Measurements from ENCODE around the gene MFGE8.
A peak's percentile ranks its signal among the peaks of the same experiment; 100 is the strongest.

MFGE8 gene

DNA sequence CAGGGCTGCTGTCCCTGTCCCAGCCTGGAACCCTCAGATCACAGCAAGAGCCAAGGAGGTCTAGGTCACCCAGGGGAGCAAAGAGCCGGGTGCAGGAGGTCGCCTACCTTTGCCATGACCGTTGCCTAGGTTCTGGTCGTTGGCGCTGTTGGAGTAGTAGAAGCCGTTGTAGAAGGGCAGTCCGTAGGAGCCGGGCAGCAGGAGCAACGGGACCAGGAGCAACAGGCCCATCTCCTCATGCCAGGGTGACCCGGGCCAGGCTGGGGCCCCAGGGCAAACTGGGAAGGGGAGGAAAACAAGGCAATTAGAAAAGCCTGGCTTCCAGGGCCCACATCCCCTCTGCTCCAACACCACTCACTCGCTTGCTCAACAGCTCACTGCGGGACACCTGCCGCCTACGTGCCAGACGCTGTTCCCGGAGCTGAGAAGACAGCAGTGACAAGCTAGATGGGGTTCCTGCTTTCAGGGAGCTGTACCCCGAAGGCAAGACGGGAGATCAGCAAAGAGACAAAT is 26.1 kb downstream of the MFGE8 start:
- in situ Hi-C loops (cut with MboI; ENCODE audit: low sequenced_read_pairs) = no loop called here
- Histone ChIP-seq H3K27me3 (ENCODE audit: low read depth) (no peaks in the 10 kb centered on the region), H3K4me3 (no peak overlapping the region), H3K36me3 (replicated peaks) (peaks cover 19% of the 10 kb centered on the region), H3K4me1 (no peaks in the 10 kb centered on the region), H3K9me3 (peaks cover 2% of the 10 kb centered on the region; the same call in 1 of the 2 replicates)
- DNase-seq (ENCODE audit: low spot score in 2 of 2) = no peak

- in situ Hi-C loops (cut with MboI; ENCODE audit: low sequenced_read_pairs) = no loop called here
- DNase-seq (ENCODE audit: low spot score in 2 of 2) = no peak
- no peak overlapping the region for H3K4me3 ChIP-seq
- no peaks in the 10 kb centered on the region for H3K4me1 ChIP-seq
- H3K9me3 ChIP-seq = peaks cover 2% of the 10 kb centered on the region; the same call in 1 of the 2 replicates
- H3K36me3 ChIP-seq (replicated peaks) = peaks cover 28% of the 10 kb centered on the region
- H3K27me3 ChIP-seq (ENCODE audit: low read depth) = no peaks in the 10 kb centered on the region
These were observed 30.4 kb downstream of the MFGE8 start for GRCh38 chr15:88882785-88883184.

DNA sequence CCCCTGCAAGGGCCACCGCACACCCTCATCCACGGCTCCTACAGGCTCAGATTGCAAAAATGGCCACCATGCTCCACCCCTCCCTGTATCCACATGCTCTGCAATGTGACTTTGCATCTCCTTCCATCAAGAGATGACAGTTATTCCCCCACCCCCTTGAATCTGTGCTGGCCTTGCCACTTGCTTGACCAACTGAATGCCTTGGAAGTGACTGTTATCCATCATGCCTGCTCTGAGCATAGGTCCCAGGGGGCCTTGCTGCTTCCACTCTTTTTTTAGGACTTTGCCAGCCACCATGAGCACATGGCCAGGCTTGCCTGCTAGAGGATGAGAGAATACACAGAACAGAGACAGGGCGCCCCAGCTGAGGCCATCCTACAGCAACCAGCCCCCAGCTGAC is 31.4 kb downstream of the MFGE8 start:
- H3K4me1 ChIP-seq = no peaks in the 10 kb centered on the region
- peaks cover 2% of the 10 kb centered on the region; the same call in 1 of the 2 replicates for H3K9me3 ChIP-seq
- peaks cover 28% of the 10 kb centered on the region for H3K36me3 ChIP-seq (replicated peaks)
- H3K27me3 ChIP-seq (ENCODE audit: low read depth) = no peaks in the 10 kb centered on the region
- DNase-seq (ENCODE audit: low spot score in 2 of 2) = no peak
- in situ Hi-C loops (cut with MboI; ENCODE audit: low sequenced_read_pairs) = no loop called here
- H3K4me3 ChIP-seq = no peak overlapping the region

DNA sequence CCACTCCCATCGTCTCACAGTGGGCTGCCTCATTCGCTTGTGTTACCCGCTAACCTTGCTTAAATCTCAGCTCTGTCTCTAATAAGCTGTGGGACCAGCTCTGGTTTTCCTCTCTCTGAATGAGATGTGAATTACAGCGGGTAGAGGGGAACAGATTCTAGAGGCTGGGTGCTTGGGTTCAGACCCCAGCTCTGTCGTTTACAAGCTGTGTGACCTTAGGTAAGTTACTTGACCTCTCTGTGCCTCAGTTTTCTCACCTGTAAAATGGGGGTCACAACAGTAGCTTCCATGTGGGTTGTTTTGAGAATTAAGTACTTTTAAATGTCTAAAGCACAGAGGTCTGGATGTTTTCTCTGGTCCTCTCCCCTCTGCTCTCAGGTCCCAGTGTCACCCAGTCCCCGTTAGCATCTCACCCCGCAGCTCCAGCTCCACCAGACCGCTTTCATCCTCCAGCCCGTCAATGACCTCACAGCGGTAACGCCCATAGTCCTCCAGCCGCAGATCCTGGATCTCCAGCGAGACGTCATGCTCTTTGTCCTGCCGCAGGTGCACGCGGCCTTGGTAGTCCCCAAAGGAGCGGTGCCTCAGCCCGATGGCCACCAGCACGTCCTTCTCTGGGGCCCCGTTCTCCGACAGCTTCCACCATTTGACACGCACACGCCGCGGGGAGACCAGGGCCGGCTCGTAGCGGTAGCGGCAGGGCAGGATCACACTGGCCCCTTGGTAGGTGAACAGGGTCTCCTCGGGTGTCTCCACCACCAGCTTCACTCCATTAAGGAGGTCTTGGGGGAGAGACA is 32.0 kb downstream of the MFGE8 start:
- Histone ChIP-seq H3K36me3 (replicated peaks) (peaks cover 28% of the 10 kb centered on the region), H3K4me1 (no peaks in the 10 kb centered on the region), H3K27me3 (ENCODE audit: low read depth) (no peaks in the 10 kb centered on the region), H3K9me3 (peaks cover 2% of the 10 kb centered on the region; the same call in 1 of the 2 replicates), H3K4me3 (no peak overlapping the region)
- in situ Hi-C loops (cut with MboI; ENCODE audit: low sequenced_read_pairs) = no loop called here
- DNase-seq (ENCODE audit: low spot score in 2 of 2) = no peak

DNA sequence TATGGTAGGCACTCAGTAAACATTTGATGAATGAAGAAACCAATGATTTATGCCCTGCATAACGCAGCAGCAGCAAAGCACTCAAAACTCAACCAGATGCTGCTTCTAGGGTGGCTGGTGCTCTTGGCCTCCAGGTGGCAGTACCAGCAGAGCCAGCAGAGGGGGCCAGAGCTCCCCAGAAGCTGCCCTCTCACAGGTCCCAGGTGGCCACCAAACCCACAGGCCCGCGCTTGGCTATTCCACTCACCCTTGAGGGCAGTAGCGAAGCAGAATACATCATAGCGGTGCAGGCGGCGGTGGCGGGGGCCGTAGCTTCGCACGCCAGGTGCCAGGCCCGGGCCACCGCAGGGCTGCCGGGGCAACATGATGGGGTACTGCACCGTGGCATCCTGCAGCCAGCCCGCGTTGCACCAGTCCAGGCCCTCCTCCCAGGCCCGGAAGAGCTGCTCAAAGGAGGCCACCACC is 34.4 kb downstream of the MFGE8 start:
- H3K4me1 ChIP-seq = no peaks in the 10 kb centered on the region
- DNase-seq (ENCODE audit: low spot score in 2 of 2) = peak; percentile 60 to 86
- peaks cover 24% of the 10 kb centered on the region for H3K36me3 ChIP-seq (replicated peaks)
- no peak overlapping the region for H3K4me3 ChIP-seq
- H3K27me3 ChIP-seq (ENCODE audit: low read depth) = no peaks in the 10 kb centered on the region
- in situ Hi-C loops (cut with MboI; ENCODE audit: low sequenced_read_pairs) = no loop called here
- H3K9me3 ChIP-seq = peaks cover 2% of the 10 kb centered on the region; the same call in 1 of the 2 replicates

GRCh38 chr15:88877906-88878305 is 35.3 kb downstream of the MFGE8 start:
- Histone ChIP-seq H3K4me1 (no peaks in the 10 kb centered on the region), H3K27me3 (ENCODE audit: low read depth) (no peaks in the 10 kb centered on the region), H3K9me3 (no peaks in the 10 kb centered on the region), H3K36me3 (replicated peaks) (peaks cover 17% of the 10 kb centered on the region), H3K4me3 (no peak overlapping the region)
- in situ Hi-C loops (cut with MboI; ENCODE audit: low sequenced_read_pairs) = no loop called here
- no peak for DNase-seq (ENCODE audit: low spot score in 2 of 2)

GRCh38 chr15:88877415-88877814 is 35.8 kb downstream of the MFGE8 start:
- H3K4me3 ChIP-seq = no peak overlapping the region
- no peaks in the 10 kb centered on the region for H3K4me1 ChIP-seq
- in situ Hi-C loops (cut with MboI; ENCODE audit: low sequenced_read_pairs) = no loop called here

GRCh38 chr15:88876573-88876972 is 36.6 kb downstream of the MFGE8 start:
- H3K27me3 ChIP-seq (ENCODE audit: low read depth) = no peaks in the 10 kb centered on the region
- no peak for DNase-seq (ENCODE audit: low spot score in 2 of 2)
- in situ Hi-C loops (cut with MboI; ENCODE audit: low sequenced_read_pairs) = no loop called here

More at GRCh38 chr15:88877415-88877814, 35.8 kb downstream of the MFGE8 start:
- Histone ChIP-seq H3K27me3 (ENCODE audit: low read depth) (no peaks in the 10 kb centered on the region), H3K36me3 (replicated peaks) (peaks cover 16% of the 10 kb centered on the region), H3K9me3 (no peaks in the 10 kb centered on the region)
- no peak for DNase-seq (ENCODE audit: low spot score in 2 of 2)

GRCh38 chr15:88874684-88875083 is 38.5 kb downstream of the MFGE8 start:
- no peaks in the 10 kb centered on the region for H3K4me1 ChIP-seq
- H3K27me3 ChIP-seq (ENCODE audit: low read depth) = no peaks in the 10 kb centered on the region
- H3K4me3 ChIP-seq = no peak overlapping the region
- H3K9me3 ChIP-seq = peaks cover 7% of the 10 kb centered on the region; the same call in 1 of the 2 replicates
- peaks cover 7% of the 10 kb centered on the region for H3K36me3 ChIP-seq (replicated peaks)
- no peak for DNase-seq (ENCODE audit: low spot score in 2 of 2)
- in situ Hi-C loops (cut with MboI; ENCODE audit: low sequenced_read_pairs) = no loop called here

More at GRCh38 chr15:88876573-88876972, 36.6 kb downstream of the MFGE8 start:
- peaks cover 16% of the 10 kb centered on the region for H3K36me3 ChIP-seq (replicated peaks)
- H3K4me3 ChIP-seq = no peak overlapping the region
- H3K4me1 ChIP-seq = no peaks in the 10 kb centered on the region
- H3K9me3 ChIP-seq = no peaks in the 10 kb centered on the region

- no peak overlapping the region for H3K4me3 ChIP-seq
- H3K36me3 ChIP-seq (replicated peaks) = peaks cover 5% of the 10 kb centered on the region
- in situ Hi-C loops (cut with MboI; ENCODE audit: low sequenced_read_pairs) = no loop called here
- H3K9me3 ChIP-seq = peaks cover 7% of the 10 kb centered on the region; the same call in 1 of the 2 replicates
- no peaks in the 10 kb centered on the region for H3K27me3 ChIP-seq (ENCODE audit: low read depth)
- H3K4me1 ChIP-seq = no peaks in the 10 kb centered on the region
- no peak for DNase-seq (ENCODE audit: low spot score in 2 of 2)
These were observed 38.9 kb downstream of the MFGE8 start for GRCh38 chr15:88874275-88874674.

GRCh38 chr15:88873786-88874185 is 39.4 kb downstream of the MFGE8 start:
- Histone ChIP-seq H3K9me3 (peaks cover 7% of the 10 kb centered on the region; the same call in 1 of the 2 replicates), H3K4me3 (no peak overlapping the region), H3K27me3 (ENCODE audit: low read depth) (no peaks in the 10 kb centered on the region), H3K4me1 (no peaks in the 10 kb centered on the region), H3K36me3 (replicated peaks) (peaks cover under 1% of the 10 kb centered on the region; the same call in 1 of the 2 replicates)
- DNase-seq (ENCODE audit: low spot score in 2 of 2) = no peak
- in situ Hi-C loops (cut with MboI; ENCODE audit: low sequenced_read_pairs) = no loop called here

GRCh38 chr15:88872706-88873105 is 40.5 kb downstream of the MFGE8 start:
- no peaks in the 10 kb centered on the region for H3K4me1 ChIP-seq
- in situ Hi-C loops (cut with MboI; ENCODE audit: low sequenced_read_pairs) = no loop called here

DNA sequence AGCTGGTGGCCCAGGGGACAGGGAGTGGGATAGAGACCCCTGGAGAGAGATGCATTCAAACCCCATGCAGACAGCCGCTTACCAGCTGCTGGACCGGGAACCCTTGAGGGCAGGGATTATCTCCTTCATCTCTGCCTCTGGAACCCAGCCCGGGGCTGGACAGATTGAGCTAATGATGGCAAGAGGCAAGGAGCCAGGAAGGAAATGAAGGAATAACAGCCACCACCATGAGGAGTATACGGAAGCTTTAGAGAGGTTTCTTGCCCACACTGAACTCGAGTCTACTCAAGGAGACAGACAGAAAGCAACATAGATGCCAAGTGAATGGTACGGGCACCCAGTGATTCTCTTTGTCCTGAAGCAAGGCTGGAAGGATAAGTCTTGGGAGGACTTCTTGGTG is 41.1 kb downstream of the MFGE8 start:
- no peak for DNase-seq (ENCODE audit: low spot score in 2 of 2)
- H3K9me3 ChIP-seq = peaks cover 7% of the 10 kb centered on the region; the same call in 1 of the 2 replicates
- H3K4me1 ChIP-seq = no peaks in the 10 kb centered on the region
- in situ Hi-C loops (cut with MboI; ENCODE audit: low sequenced_read_pairs) = no loop called here
- H3K27me3 ChIP-seq (ENCODE audit: low read depth) = no peaks in the 10 kb centered on the region
- no peak overlapping the region for H3K4me3 ChIP-seq
- no peaks in the 10 kb centered on the region for H3K36me3 ChIP-seq (replicated peaks)

More at GRCh38 chr15:88872706-88873105, 40.5 kb downstream of the MFGE8 start:
- peaks cover 7% of the 10 kb centered on the region; the same call in 1 of the 2 replicates for H3K9me3 ChIP-seq
- no peak overlapping the region for H3K4me3 ChIP-seq
- DNase-seq (ENCODE audit: low spot score in 2 of 2) = no peak
- no peaks in the 10 kb centered on the region for H3K27me3 ChIP-seq (ENCODE audit: low read depth)
- H3K36me3 ChIP-seq (replicated peaks) = no peaks in the 10 kb centered on the region

DNA sequence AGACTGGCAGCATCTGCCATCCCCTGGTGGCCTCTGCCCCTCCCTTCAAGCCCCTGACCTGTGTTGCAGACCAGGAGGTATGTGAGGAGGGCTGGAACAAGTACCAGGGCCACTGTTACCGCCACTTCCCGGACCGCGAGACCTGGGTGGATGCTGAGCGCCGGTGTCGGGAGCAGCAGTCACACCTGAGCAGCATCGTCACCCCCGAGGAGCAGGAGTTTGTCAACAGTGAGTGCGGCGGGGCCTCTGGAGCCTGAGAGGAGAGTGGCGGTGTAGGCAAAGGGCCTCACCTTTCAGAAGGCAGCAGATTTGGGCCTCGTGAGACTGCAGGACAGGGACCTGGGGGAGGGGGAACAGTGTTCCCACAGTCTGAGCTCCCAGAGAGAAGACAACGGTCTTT is 41.9 kb downstream of the MFGE8 start:
- DNase-seq (ENCODE audit: low spot score in 2 of 2) = no peak
- no peaks in the 10 kb centered on the region for H3K36me3 ChIP-seq (replicated peaks)
- no peaks in the 10 kb centered on the region for H3K4me1 ChIP-seq
- H3K27me3 ChIP-seq (ENCODE audit: low read depth) = no peaks in the 10 kb centered on the region
- in situ Hi-C loops (cut with MboI; ENCODE audit: low sequenced_read_pairs) = no loop called here
- no peak overlapping the region for H3K4me3 ChIP-seq
- peaks cover 7% of the 10 kb centered on the region; the same call in 1 of the 2 replicates for H3K9me3 ChIP-seq
